Activated CD4-positive, alpha-beta T cell treated with anti-CD3 and anti-CD28 coated beads for 36 hours (primary cell): ENCODE measurements around the gene ARSG. TPM values are rescaled to one million over a fixed set of nuclear protein-coding genes. Genes with fewer than 3 reads are reported as not detected.

ENCODE experiments used
- ATAC-seq: fragments of 200-7000 bp; cut with Tn5 transposase; one replicate; pipeline ENCODE4 v1.10.0; 2021; ENCODE audit warnings: mild to moderate bottlenecking, moderate library complexity
- CTCF ChIA-PET: fragments of 350-600 bp; sonication (Branson Sonifier 250); formaldehyde crosslinking; loops from one replicate; lab custom pipeline; 2021; ENCODE audit warnings: antibody characterized with exemption; lab: Charles Lee
- POLR2A ChIA-PET: fragments of 350-600 bp; sonication (Branson Sonifier 250); formaldehyde crosslinking; loops from one replicate; lab custom pipeline; 2021; ENCODE audit warnings: antibody characterized with exemption, inconsistent platforms; lab: Charles Lee
- DNase-seq: peaks from one replicate; pipeline ENCODE4 v3.0.0-alpha.2; 2020
- H3K27ac Mint-ChIP-seq: one replicate; pipeline ENCODE4 v1.8.0; 2021; ENCODE audit warnings: mixed read lengths
- H3K27me3 Mint-ChIP-seq: one replicate; pipeline ENCODE4 v1.8.0; 2021; ENCODE audit warnings: mixed read lengths
- H3K36me3 Mint-ChIP-seq: one replicate; pipeline ENCODE4 v1.8.0; 2021; ENCODE audit warnings: low read depth, mixed read lengths
- H3K4me1 Mint-ChIP-seq: one replicate; pipeline ENCODE4 v1.8.0; 2021; ENCODE audit warnings: mixed read lengths
- H3K4me3 Mint-ChIP-seq: one replicate; pipeline ENCODE4 v1.8.0; 2021; ENCODE audit warnings: mild to moderate bottlenecking, moderate library complexity, mixed read lengths
- H3K9me3 Mint-ChIP-seq: one replicate; pipeline ENCODE4 v1.8.0; 2021; ENCODE audit warnings: low read depth, mixed read lengths
- intact Hi-C, 2 experiments: fragments of 100-400 bp; cut with DNase I in 1 of 2; cut with micrococcal nuclease in 1 of 2; formaldehyde crosslinking; loops; one replicate each; pipeline versions ENCODE4 v1.14.2 to v1.15.1; 2022 to 2024; cut with DNase I, micrococcal nuclease
- microRNA-seq: library from miRNA; unstranded; fragments of <30 nt; microRNA quantifications from one replicate; pipeline ENCODE4 v1.2.0, GENCODE V29; 2021; ENCODE audit warnings: borderline replicate concordance
- total RNA-seq, 2 experiments: library from RNA; stranded (reverse); gene quantifications; one replicate each; pipeline ENCODE4 v1.2.3, GENCODE V29; 2021

ARSG gene
- total RNA-seq, 2 experiments from 2014 or later = 7.8 to 10.9 TPM

DNA sequence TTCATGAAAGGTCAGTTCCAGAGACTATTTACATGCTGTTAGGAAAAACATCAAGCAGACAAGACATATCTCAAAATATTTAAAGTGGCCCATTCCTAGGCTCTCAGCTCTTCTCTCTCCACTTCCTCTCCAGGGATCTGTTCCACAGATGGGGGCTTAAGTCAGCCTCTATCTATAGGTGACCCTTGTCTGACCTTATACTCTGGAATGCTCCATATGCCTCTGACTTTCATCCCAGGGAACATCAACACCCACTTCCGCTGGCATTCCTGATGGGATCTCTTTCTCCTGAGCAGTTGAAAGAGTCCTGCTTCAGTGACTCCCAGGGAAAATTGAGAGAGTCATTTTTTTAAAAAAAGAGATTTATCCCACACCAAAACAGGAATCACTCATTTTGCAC is 177.5 kb downstream of the ARSG start:
- DNase-seq (no peak), ATAC-seq (no peak)
- ChIA-PET POLR2A (interaction anchor here (0.6 kb wide), 1 partner anchor 221 kb away, joined by 3 read pairs; no protein-coding TSS in a partner anchor), CTCF (interaction anchor here (0.6 to 1.9 kb wide), 9 partner anchors 10 to 420 kb away, joined by 3 to 7 read pairs (median 3); no protein-coding TSS in a partner anchor)
- Mint-ChIP-seq H3K4me1 (peaks cover 5% of the 10 kb centered on the region), H3K4me3 (no peak overlapping the region), H3K36me3 (no peaks in the 10 kb centered on the region), H3K27me3 (no peaks in the 10 kb centered on the region), H3K9me3 (no peaks in the 10 kb centered on the region), H3K27ac (no peak overlapping the region)
- intact Hi-C loops = loop anchor here (5.0 to 10.0 kb wide), 2 partner anchors 144 to 296 kb away; no protein-coding TSS in a partner anchor

Small RNAs within 50 kb of the gene (microRNA-seq; reads per million reads assigned to microRNA genes)
- gene MIR635 = not detected

Other genes with a start within 250 kb of the ARSG start
- 100 to 1,000 TPM; 119 to 150 TPM for gene AMZ2, start 43.5 kb upstream of the ARSG start, total RNA-seq
- 1 to 10 TPM; 2.9 to 3.2 TPM for gene SLC16A6, start 368 bp upstream of the ARSG start, total RNA-seq
- gene WIPI1, start 166.0 kb downstream of the ARSG start, total RNA-seq = 10 to 100 TPM; 14.0 to 17.6 TPM
- 100 to 1,000 TPM; 165 to 167 TPM for gene PRKAR1A, start 220.9 kb downstream of the ARSG start, total RNA-seq